Measurements from ENCODE around the gene ADGRF1. TPM values are rescaled to one million over a fixed set of nuclear protein-coding genes. Genes with fewer than 3 reads are reported as not detected.

The ADGRF1 gene
- polyA plus RNA-seq, 4 donors: 0.86 to 58.5 (median 51.7) TPM

Other genes starting within 250 kb of the ADGRF1 start
- not detected for gene MEP1A, start 248.9 kb downstream of the ADGRF1 start, polyA plus RNA-seq (ENCODE audit: insufficient read length in 4 of 4)
- gene ADGRF5, start 120.4 kb downstream of the ADGRF1 start, polyA plus RNA-seq (ENCODE audit: insufficient read length in 4 of 4): 10 to 100 TPM; 16.7 to 34.0 (median 25.9) TPM

Measured in left renal pelvis (tissue), 4 donors.